Measurements from ENCODE around the gene TTC34. TPM values are rescaled to one million over a fixed set of nuclear protein-coding genes. Genes with fewer than 3 reads are reported as not detected.
A peak's percentile ranks its signal among the peaks of the same experiment; 100 is the strongest.

The TTC34 gene
- total RNA-seq, 1 donor from 2014 or later, result 3.1 TPM

DNA sequence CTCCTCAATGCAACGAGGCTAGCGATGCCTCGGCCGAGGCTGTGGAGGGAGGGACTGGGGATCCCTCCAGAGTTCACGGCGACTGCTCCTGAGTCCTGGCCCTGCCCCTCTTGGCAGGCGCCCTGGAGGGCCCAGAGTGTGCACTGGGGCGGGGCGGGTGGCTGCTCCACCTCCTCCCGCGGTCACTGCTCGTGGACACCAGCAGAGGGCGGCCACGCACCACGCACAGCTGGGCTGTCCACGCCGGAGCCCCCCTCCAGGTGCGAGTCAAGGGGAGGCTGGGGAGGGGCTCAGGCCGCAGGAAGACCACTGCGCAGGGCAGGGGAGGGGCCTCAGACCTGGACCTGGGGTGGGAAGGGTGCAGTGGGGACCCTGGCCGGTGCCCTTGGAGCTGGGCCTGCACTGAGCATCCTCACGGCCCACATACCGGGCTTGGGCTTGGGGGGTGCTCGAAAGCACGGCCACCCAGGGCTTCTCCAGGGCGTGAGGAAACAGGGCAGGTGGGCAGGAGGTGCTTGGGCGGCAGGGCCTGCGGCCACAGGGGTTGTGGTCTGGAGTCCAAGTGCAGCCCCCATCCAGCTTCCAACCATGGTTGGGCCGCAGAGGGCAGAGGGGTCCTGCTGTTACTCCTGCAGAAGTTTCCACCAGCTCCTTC is 20.6 kb upstream of the TTC34 start:
- H3K27ac Mint-ChIP-seq, result no peak overlapping the region
- H3K4me1 Mint-ChIP-seq (ENCODE audit: unreplicated experiment), result no peaks in the 10 kb centered on the region
- no peak overlapping the region for H3K4me3 Mint-ChIP-seq
- H3K9me3 Mint-ChIP-seq, result peaks cover 9% of the 10 kb centered on the region
- DNase-seq (ENCODE audit: extremely low spot score, unreplicated experiment), result no peak
- no peaks in the 10 kb centered on the region for H3K36me3 Mint-ChIP-seq
- H3K27me3 Mint-ChIP-seq, result no peaks in the 10 kb centered on the region
- TF ChIP-seq, protein P1, sequence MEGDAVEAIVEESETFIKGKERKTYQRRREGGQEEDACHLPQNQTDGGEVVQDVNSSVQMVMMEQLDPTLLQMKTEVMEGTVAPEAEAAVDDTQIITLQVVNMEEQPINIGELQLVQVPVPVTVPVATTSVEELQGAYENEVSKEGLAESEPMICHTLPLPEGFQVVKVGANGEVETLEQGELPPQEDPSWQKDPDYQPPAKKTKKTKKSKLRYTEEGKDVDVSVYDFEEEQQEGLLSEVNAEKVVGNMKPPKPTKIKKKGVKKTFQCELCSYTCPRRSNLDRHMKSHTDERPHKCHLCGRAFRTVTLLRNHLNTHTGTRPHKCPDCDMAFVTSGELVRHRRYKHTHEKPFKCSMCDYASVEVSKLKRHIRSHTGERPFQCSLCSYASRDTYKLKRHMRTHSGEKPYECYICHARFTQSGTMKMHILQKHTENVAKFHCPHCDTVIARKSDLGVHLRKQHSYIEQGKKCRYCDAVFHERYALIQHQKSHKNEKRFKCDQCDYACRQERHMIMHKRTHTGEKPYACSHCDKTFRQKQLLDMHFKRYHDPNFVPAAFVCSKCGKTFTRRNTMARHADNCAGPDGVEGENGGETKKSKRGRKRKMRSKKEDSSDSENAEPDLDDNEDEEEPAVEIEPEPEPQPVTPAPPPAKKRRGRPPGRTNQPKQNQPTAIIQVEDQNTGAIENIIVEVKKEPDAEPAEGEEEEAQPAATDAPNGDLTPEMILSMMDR (conservative IDR thresholded peaks at IDR 0.05), result peak; percentile 34

DNA sequence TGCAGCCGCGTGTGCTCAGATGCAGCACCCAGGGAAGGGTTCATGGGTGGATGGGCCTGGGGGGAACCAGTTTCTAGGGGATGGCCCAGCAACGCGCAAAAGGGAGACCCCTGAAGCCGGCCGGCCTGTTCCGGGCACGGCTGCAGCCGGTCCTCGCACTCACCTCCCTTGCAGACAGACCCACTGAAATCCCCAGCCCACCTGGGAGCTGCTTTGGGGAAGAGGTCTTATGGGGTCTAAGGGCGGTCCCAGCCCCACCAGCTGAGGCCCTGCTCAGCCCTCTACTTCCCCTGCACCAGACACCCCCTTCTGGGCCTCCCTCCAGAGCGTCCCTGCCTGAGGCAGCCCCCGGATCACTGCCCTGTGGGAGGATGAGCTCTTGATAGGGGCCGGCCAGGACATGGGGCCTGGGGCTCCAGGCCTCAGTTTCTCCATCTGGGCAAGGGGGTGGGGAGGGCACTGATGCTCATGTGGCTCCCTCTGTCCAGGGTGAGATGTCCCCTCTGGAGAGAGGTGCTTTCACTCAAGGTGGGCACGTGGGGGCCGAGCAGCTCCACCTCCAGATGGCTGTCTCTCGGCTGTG is 20.0 kb upstream of the TTC34 start:
- Mint-ChIP-seq H3K9me3 (peaks cover 9% of the 10 kb centered on the region), H3K27ac (no peak overlapping the region), H3K36me3 (no peaks in the 10 kb centered on the region), H3K4me3 (no peak overlapping the region), H3K27me3 (no peaks in the 10 kb centered on the region), H3K4me1 (ENCODE audit: unreplicated experiment) (no peaks in the 10 kb centered on the region)
- TF ChIP-seq, protein P1 (conservative IDR thresholded peaks at IDR 0.05), result no peak
- no peak for DNase-seq (ENCODE audit: extremely low spot score, unreplicated experiment)

DNA sequence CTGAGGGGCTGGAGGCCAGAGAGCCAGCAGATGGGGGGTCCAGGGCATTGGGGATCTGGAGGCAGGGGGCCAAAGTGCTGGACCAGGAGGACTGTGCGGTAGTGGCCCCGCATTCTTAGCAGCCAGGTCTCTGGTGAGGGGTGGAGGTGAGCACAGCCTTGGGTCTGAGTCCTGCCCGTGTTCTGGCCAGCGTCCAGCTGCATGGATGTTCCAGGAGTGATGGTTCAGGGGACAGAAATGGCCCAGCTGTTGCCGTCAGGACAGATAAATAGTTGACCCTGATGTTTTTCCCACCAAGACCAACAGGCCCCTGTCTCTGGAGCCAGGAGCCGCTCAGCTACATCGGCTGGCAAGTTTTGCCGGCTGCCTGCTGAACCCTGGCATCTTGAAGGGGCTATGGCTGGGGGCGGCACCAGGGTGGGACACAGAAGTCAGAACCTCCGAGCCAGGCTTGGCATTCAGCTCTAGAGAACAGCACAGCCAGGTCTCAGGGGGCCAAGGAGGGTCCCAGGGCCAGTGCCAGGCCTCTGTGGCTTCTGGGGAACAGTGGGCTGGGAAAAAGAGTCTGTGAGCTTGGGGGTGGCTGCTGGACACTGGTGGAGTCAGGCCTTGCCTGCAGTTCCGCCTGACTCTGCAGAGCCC is 19.4 kb upstream of the TTC34 start:
- H3K9me3 Mint-ChIP-seq, result peaks cover 9% of the 10 kb centered on the region
- no peak overlapping the region for H3K4me3 Mint-ChIP-seq

DNA sequence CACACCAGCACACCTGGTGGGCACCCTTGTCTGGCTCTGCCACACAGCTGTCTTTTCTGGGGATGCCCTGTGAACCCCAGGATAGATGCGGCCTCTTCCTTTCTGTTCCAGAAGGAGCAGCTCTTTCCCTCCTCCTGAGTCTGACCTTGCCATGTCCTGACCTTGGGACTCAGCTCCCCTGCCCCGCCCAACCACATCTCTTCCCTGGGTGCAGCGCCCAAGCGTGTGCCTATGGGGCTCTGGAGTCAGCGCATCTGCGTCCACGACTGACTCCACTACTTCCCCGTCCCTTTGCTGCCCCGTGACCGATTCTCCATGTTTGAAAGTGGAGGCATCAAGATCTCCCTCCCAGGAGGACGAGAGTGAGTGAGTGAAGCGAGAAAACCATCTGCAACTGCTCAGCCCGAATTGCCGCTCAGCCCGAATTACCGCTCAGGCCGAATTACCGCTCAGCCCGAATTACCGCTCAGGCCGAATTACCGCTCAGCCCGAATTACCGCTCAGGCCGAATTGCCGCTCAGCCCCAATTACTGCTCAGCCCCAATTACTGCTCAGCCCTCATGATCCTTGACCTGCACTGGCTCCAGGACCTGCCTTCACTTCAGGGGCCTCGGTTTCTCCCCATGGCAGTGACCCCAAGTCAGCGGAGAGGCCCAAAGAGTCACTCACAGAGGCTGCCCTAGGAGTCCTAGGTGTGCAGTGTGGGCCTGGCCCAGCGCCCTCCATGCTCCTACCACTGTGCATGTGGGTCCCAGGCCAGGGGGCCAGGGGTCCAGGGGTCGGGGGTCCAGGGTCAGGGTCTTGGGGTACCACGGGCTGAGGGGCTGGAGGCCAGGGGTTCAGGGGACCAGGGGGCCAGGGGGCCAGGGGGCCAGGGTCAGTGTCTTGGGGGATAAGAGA is 18.6 kb upstream of the TTC34 start:
- Mint-ChIP-seq H3K36me3 (no peaks in the 10 kb centered on the region), H3K4me3 (no peak overlapping the region), H3K27ac (no peak overlapping the region), H3K9me3 (peaks cover 9% of the 10 kb centered on the region), H3K4me1 (ENCODE audit: unreplicated experiment) (no peaks in the 10 kb centered on the region), H3K27me3 (no peaks in the 10 kb centered on the region)
- TF ChIP-seq, protein P1 (conservative IDR thresholded peaks at IDR 0.05), result no peak
- DNase-seq (ENCODE audit: extremely low spot score, unreplicated experiment), result no peak

More for the DNA sequence above, 19.4 kb upstream of the TTC34 start:
- no peak for DNase-seq (ENCODE audit: extremely low spot score, unreplicated experiment)
- H3K36me3 Mint-ChIP-seq, result no peaks in the 10 kb centered on the region
- TF ChIP-seq, protein P1 (conservative IDR thresholded peaks at IDR 0.05), result no peak
- no peaks in the 10 kb centered on the region for H3K27me3 Mint-ChIP-seq
- H3K4me1 Mint-ChIP-seq (ENCODE audit: unreplicated experiment), result no peaks in the 10 kb centered on the region
- no peak overlapping the region for H3K27ac Mint-ChIP-seq

DNA sequence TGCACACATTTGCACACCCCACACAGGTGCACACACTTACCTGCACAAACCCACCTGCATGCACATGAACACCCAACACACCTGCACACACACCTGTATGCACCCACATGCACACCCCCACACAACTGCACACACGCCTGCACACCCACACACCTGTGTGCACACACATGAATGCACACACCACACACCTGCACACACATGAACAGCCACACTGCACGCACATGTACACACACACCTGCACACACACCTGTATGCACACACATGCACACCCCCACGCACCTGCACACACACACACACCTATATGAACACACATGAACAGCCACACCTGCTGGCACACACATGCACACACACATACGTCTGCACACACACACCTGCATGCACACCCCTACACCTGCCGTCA is 17.9 kb upstream of the TTC34 start:
- Mint-ChIP-seq H3K4me1 (ENCODE audit: unreplicated experiment) (no peaks in the 10 kb centered on the region), H3K27me3 (no peaks in the 10 kb centered on the region), H3K4me3 (no peak overlapping the region), H3K27ac (no peak overlapping the region), H3K36me3 (no peaks in the 10 kb centered on the region), H3K9me3 (peaks cover 9% of the 10 kb centered on the region)
- TF ChIP-seq, protein P1 (conservative IDR thresholded peaks at IDR 0.05), result no peak
- no peak for DNase-seq (ENCODE audit: extremely low spot score, unreplicated experiment)

All from type B pancreatic cell (in vitro differentiated cells).